ENCODE results near the gene GLCCI1.
"Not testable (repeated sequence)": the region's sequence is repeated elsewhere in the genome, so short reads cannot be mapped to it uniquely, and the experiment has no call there.

Gene GLCCI1

GRCh38 chr7:8092140-8092539, 123.5 kb downstream of the GLCCI1 start:
- DNase-seq = no peak
- TF ChIP-seq GATA1 (IDR thresholded peaks at IDR 0.05; ENCODE audit: low read depth, low read length) (no peak), POLR2A (IDR thresholded peaks at IDR 0.05; ENCODE audit: low read length) (no peak)

DNA sequence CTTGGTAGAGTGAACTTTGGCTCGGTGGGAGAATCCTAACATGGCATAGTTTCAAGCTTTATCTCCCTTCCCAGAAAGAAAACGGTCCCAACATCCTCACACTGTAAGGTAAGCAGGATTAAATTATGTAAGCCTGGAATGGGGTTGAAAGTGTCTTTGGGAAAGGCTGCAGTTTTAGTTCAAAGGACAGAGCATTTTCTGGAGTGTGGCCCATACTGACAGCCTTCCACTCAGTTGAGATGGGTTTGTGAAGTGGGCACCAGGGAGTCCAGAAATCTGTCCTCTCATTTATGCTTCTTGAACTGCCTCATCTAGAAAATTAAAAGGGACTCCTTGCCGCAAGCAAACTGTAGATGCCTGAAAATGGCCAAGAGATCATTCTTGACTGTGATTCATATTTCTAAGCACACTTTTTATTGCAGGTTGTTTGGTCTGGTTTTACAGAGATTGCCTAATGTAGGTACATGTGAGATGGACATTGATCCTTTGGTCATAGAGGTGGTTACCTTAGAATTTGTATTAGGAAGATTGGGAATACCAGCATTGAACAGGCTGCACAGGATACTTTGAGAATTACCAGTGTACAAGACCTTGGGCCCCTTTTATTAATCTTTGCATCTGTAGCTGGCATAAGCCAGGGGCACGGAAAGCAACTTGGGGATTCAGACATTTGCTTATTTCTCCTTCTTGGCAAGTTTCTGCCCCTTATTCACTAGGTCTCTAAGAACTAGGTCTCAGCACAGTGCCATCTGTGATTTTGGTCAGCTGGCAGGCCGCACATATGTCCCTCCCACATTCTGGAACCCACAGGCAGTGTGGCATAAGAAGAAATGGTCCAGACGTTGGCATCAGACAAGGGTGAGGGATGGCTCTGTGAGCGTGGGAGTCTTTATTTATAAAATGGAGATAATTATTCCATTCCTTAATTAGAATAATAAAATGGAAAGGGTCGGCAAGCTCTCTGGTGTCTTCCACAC, 125.9 kb downstream of the GLCCI1 start:
- DNase-seq = no peak
- TF ChIP-seq GATA1 (IDR thresholded peaks at IDR 0.05; ENCODE audit: low read depth, low read length) = no peak
- TF ChIP-seq POLR2A (IDR thresholded peaks at IDR 0.05; ENCODE audit: low read length) = no peak

- not testable (repeated sequence) for DNase-seq
These were observed 132.7 kb downstream of the GLCCI1 start for GRCh38 chr7:8101292-8101691.

DNA sequence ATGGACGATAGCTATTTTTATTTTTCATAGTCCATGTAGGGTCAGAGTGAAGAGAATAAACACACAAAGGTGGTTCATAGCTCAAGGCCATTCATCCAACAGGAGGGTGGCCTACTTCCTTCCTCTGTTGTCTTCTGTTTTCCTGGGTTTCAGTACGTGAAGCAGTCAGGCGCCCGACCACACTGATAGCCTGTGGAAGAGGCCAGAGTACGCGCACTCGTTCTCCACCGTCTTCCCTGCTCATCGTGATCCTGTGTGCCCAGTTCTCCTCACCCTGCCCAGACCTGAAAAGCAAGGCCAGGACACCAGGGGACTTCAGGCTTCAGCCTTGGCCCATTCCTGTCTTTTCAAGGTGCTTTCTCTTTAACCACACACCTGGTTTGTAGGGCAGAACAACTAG, 134.7 kb downstream of the GLCCI1 start:
- TF ChIP-seq GATA1 (IDR thresholded peaks at IDR 0.05; ENCODE audit: low read depth, low read length) = no peak
- no peak for TF ChIP-seq POLR2A (IDR thresholded peaks at IDR 0.05; ENCODE audit: low read length)
- DNase-seq = no peak

DNA sequence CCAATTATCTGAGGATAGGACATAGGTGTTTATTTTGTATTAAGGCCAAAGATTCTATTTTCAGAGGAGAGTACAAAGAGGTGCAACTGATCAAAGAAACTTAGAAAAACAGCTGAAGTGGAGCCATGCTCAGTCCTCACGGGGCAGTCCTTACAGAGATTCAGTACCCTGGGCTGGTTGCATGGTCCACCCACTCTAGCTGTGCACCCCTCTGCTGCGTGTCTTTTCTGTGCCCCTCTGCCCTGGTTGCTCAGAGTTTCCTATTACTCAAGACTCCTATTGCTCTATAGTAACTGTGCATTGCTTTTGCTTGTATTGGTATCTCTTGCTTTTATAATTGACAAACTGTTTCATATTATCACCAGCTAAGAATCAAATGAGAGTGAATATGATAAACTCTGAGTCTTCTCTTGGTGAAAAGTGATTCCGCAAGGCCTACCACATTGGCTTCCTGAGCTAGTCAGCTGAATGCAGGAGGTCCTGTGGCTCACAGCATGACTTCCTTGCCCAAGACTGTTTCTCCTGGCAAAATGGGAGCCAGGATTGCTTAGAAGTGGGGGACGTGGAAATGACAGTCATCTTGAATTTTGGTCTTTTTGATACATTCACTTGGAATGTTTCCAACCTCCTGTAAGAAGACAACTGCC, 137.0 kb downstream of the GLCCI1 start:
- no peak for DNase-seq
- TF ChIP-seq POLR2A (IDR thresholded peaks at IDR 0.05; ENCODE audit: low read length) (no peak), GATA1 (IDR thresholded peaks at IDR 0.05; ENCODE audit: low read depth, low read length) (no peak)

- TF ChIP-seq GATA1 (IDR thresholded peaks at IDR 0.05; ENCODE audit: low read depth, low read length) (no peak), POLR2A (IDR thresholded peaks at IDR 0.05; ENCODE audit: low read length) (no peak)
- no peak for DNase-seq
These were observed 140.8 kb downstream of the GLCCI1 start for GRCh38 chr7:8109196-8110022.

DNA sequence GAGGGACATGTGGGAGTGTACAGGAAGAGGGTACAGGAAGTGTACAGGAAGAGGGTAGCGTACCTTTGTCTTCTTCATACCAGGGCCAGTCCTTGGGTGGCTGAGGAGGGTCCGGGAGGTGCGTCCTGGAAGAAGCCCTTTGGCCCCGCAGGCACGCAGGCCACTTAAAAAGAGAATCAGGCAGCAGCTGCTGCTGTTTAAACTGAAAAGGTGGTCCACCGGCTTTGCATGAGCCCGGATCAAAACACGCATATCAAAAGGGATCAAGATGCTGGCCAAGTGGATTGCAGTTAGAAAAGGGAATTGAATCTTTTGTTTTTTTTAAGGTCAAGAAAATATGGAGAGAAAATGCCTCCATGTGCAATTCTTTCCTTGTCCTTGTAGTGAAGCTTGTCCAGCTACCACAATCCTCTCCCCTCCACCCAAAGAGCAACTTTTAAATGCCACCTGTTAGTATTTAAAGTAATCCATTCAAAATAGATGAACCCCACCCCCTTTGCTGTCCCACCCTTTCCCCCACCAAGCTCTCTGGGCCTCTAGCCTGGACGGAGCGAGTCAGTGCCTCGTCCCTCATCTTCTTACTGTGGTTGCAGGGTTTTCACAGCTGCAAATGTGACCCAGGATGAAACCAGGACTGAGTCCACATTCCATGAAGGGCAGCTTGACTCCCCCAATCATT, 142.8 kb downstream of the GLCCI1 start:
- no peak for TF ChIP-seq POLR2A (IDR thresholded peaks at IDR 0.05; ENCODE audit: low read length)
- no peak for TF ChIP-seq GATA1 (IDR thresholded peaks at IDR 0.05; ENCODE audit: low read depth, low read length)
- DNase-seq = no peak

GRCh38 chr7:8112685-8113084, 144.1 kb downstream of the GLCCI1 start:
- TF ChIP-seq POLR2A (IDR thresholded peaks at IDR 0.05; ENCODE audit: low read length) = no peak
- peak in 1 of 2 experiments; percentile 9 for DNase-seq

DNA sequence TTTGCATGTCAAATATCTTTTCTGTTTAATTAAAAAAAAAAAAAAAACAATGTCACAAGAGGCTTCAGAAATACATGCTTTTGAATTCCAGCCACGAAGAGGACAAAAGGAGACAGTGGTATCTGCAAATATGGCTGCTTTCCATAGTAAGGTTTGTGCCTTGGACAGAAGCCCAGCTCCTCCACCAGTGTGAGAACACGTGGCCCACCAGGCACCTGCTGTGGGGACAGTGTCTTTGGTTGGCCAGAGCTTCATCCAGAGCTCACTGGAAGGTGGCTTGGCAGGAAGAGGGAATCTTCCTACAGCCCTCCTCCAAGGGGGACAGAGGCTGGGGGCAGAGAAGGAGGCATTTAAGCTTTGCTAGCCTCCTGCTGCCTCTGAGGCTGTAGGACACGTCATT, 144.6 kb downstream of the GLCCI1 start:
- DNase-seq = no peak
- TF ChIP-seq POLR2A (IDR thresholded peaks at IDR 0.05; ENCODE audit: low read length) = no peak
- no peak for TF ChIP-seq GATA1 (IDR thresholded peaks at IDR 0.05; ENCODE audit: low read depth, low read length)

DNA sequence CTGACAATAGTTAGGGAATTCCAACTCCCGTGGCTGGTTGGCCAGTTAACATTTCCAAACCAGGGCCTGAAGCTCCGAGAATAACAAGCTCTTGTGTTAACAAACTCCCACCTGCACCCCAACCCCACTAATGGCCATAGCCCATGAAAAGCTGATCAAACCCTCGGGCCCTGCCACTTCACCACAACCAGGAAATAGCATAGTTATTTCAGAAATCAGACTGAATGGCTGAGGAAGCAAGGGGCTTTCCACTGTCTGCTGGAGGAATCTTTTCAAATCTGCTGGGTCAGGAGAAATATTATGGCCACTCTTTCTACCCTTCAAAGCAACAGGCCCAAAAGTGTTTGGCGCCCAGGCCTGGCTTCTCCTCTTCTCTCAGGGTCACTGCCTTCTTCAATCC, 145.6 kb downstream of the GLCCI1 start:
- DNase-seq = no peak
- no peak for TF ChIP-seq POLR2A (IDR thresholded peaks at IDR 0.05; ENCODE audit: low read length)
- TF ChIP-seq GATA1 (IDR thresholded peaks at IDR 0.05; ENCODE audit: low read depth, low read length) = no peak

- TF ChIP-seq GATA1 (IDR thresholded peaks at IDR 0.05; ENCODE audit: low read depth, low read length) = no peak
- no peak for TF ChIP-seq POLR2A (IDR thresholded peaks at IDR 0.05; ENCODE audit: low read length)
- no peak for DNase-seq
These were observed 147.2 kb downstream of the GLCCI1 start for GRCh38 chr7:8115547-8116402.

GRCh38 chr7:8117195-8117594, 148.6 kb downstream of the GLCCI1 start:
- TF ChIP-seq POLR2A (IDR thresholded peaks at IDR 0.05; ENCODE audit: low read length) = no peak
- no peak for TF ChIP-seq GATA1 (IDR thresholded peaks at IDR 0.05; ENCODE audit: low read depth, low read length)
- no peak for DNase-seq

DNA sequence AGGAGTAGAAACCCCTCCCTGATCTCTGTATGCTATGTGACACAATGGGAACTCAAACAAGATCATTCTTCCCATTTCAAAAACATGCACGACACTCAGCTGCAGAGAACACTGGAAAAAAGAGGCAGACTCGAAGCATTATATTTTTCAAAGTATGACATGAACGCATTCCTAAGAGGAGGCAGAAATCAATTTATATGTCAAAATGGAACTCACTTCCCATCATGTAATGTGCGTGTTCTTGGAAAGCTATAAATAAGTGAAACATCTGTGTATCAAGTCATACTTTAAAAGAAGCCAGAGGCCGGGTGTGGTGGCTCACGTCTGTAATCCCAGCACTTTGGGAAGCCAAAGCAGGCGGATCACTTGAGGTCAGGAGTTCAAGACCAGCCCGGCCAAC, 150.7 kb downstream of the GLCCI1 start:
- no peak for DNase-seq
- no peak for TF ChIP-seq POLR2A (IDR thresholded peaks at IDR 0.05; ENCODE audit: low read length)
- TF ChIP-seq GATA1 (IDR thresholded peaks at IDR 0.05; ENCODE audit: low read depth, low read length) = no peak
